Stimulated activated CD4-positive, alpha-beta T cell treated with anti-CD3 and anti-CD28 coated beads, Interleukin-2, amount 100 ng/mL, for 48 hours (primary cell): Measurements from ENCODE around the gene SMIM43.
"Not testable (repeated sequence)": the region's sequence is repeated elsewhere in the genome, so short reads cannot be mapped to it uniquely, and the experiment has no call there.

Experiments used
- DNase-seq, 2 donors: peaks; one replicate each; pipeline ENCODE4 v3.0.0-alpha.2; 2020

SMIM43 gene

DNA sequence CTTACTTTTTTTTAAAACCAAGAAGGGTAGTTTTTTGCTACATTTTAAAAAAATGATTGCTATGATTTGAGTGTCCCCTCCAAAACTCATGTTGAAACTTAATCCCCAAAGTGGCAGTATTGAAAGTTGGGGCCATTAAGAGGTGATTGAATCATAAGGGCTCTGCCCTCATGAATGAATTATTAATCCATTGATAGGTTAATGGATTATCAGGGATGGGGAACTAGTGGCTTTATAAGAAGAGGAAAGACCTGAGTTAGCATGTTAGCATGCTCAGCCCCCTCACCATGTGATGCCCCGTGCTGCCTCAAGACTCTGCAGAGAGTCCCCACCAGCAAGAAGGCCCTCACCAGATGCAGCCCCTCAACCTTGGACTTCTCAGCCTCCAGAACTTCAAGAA lies 31.0 kb downstream of the SMIM43 start:
- DNase-seq = no peak

DNA sequence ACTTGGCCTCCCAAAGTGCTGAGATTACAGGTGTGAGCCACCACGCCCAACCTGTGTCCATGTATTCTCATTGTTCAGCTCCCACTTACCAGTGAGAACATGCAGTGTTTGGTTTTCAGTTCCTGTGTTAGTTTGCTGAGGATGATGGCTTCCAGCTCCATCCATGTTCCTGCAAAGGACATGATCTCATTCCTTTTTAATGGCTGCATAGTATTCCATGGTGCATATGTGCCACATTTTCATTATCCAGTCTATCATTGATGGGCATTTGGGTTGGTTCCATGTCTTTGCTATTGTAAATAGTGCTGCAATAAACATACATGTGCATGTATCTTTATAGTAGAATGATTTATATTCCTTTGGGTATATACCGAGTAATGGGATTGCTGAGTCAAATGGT lies 35.2 kb downstream of the SMIM43 start:
- not testable (repeated sequence) for DNase-seq

DNA sequence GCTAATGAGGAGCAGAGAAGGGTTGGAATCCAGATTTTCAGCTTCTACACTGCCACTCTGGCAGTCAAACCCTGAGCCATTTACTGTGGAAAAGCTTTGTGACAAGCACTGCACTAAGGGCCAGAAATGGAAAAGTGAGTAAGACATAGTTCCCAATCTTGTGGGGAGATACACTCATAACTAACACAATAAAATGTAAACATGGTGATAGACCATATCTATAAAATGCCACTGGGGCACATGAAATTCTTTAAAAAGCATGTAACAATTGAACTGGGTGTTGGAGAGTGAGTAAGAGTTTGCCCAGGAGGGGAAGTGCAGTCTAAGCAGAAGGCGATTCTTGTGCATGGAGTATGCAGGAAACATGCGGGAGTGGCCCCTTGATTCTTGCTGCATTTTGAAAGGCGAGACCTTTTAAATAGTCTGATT lies 36.2 kb downstream of the SMIM43 start:
- no peak for DNase-seq

DNA sequence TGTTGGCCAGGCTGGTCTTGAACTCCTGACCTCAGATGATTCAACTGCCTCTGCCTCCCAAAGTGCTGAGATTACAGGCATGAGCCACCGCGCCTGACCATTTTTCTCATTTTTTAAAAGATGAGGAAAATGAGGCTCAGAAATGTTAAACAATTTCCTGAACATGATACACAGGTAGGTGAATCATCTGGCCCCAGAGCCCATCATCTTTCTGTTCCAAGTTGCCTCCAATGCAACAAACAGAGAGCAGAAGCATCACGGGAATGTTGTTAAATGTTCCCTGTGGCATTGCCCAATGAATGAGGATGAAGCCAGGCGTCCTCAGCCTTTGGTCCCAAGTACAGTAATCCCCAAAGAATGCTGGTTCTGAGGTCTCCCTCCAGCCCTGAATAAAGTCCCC lies 36.9 kb downstream of the SMIM43 start:
- no peak for DNase-seq

DNA sequence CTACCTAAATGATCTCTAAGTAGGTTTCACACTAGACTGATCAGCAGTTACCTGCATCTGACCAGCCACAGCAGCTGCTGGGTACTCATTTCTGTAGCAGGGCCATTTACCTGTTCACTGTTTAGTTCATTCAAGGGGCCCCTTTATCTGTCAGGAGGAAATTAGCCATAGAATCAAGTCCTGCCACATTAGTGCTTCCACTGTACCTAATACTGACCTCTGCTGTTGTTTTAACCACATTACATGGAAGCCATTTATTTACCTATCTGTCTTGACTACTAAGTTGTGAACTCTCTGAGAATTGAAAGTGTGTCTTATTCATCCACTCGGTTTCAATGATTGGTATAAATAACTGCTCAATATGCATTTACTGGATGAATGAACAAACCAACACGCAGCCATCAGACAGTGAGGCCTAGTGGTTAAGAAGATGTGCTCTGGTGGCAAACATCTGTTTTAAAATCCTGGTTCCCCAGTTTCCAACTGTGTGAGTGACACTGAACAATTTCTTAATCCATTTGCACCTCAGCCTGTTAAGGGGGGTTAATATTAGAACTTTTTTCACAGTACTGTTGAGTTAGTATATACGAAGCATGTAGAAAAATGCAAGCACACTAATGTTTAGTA lies 38.2 kb downstream of the SMIM43 start:
- no peak for DNase-seq

DNA sequence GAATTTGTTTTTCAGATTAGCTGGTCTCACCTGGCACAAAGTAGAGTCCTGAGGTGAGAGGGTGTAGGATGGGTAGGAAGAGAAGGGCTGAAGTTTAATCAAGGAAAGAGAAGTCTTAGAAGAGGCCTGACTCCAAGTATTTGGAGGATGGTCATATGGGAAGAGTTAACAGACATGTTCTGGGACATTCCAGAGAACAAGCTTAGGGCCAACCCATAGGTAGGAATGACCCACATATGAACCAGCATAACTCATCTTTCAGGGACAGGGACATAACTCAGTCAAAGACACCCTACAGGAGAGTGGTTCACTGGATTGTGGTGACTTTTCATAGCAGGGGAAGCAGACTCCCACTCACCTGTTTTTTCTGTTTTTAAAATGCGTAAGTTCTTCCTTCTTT lies 40.3 kb downstream of the SMIM43 start:
- DNase-seq = no peak

DNA sequence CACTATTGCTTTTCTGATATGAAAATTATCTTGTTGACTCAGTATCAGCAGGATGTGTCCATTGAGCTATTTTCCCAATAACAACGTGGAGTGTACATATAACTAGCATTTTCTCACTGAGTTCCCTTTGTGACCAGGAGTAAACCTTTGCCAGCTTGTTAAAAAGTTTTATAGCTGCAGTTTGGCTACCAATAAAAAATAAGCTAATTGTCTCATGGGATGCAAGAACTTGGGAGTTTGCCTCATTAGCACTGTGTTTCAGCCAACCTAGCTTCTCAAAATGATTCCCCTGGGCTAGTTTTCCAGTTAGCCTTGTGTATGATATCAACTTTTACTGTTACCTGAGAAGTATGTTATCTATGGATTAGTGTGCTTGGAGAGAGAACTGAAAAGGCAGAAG lies 43.3 kb downstream of the SMIM43 start:
- DNase-seq = no peak

DNA sequence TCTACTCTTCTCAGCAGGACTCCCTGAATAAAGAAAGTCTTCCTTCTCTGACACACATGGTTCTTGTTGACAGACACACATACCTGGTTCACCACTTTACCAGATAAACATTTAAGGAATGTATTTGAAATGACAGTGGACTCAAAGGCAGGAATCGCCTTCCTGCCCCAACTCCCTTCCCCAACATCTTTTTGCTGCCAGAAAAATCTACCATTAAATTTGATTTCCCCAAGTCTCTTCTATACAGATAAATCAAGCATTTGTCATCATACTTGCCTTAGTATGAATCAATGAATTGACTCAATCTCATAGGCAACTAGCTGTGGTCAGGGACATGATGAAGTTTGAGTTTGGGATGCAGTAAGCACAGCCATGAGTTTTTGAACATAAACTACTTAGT lies 44.9 kb downstream of the SMIM43 start:
- DNase-seq = no peak

DNA sequence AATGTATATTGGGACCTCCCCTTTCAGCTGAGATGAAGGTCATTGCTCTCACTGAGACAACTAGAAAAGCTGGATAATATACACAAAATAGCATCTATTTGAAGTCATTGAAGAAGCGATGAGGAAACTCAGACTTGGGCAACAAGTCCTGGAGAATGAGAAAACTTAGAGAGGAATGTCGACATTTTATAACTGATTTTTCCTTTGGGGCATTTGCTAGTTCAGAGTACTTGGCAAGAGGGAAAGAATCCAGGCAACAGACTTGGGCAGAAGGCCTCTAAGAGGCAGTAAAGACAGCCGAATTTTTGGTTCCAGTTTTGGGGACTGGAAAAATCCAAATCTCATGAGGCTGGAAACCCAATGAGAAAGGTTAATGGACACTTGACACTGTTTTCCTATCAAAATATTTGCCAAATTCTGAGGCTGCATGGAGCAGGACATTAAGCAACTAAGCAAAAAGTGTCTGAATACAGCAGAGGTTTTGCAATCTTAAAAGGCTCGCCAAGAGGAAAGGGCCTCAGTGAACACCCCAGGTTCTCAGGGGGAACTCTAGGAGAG lies 47.2 kb downstream of the SMIM43 start:
- DNase-seq = no peak

DNA sequence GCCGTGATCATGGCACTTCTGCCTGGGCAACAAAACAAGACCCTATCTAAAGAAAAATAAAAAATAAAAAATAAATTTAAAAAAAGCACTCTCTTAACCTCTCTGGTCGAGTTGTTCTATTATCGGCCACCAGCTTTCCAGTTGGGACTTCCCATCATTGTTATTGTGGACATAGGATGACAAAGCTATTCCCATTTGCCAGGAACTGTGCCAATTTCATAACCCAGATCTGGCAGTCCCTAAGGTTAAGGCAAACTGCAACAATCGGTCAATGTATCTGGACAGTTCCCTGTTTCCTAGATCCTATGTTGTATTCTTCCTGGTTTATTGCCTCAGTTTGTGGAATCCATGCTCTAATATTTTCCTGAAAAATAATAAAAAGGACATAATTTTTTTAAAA lies 50.4 kb downstream of the SMIM43 start:
- no peak for DNase-seq

DNA sequence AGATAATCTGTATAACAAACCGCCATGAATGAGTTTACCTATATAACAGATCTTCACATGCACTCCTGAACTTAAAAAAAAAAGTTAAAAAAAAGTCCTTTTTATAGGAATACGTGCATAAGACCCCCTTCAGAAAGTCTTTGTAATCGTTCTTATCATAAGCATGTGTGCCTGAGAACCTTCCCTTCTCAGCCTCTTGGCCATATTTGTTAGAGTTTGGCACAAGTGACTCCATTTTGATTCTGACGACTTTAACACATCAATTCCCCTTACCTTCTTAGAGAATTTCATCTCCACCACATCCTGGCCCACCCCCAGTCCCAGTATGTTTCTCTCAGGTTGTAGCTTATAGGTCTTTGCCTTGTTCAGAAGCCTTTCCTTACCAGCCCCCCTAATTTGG lies 52.2 kb downstream of the SMIM43 start:
- no peak for DNase-seq

DNA sequence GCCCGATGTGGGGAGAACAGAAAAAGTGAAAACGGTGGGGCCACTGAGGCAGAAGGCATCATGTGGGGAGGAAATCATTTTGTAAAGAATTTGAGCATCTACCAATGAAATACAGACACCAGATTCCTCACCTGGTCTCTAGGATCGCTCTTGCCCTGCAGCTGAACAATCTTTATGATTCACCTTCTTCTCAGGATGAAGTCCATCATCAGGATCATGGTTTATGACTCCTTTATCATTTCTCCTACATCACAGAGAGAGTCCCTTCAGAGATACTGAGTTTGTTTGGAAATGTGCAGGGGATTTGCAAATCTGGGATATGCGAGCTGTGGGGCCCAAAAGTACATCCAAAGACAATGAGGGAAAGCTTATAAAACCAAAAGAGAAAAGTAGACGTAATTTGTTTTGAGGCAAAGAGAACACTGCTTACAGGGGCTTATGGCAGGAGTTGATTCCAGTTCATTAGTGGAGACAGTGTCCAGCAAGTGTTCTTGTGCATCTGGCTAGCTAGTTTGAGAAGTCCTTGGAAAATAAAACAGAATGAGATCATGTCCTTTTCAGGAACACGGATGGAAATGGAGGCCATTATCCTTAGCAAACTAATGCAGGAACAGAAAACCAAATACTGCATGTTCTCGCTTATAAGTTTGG lies 52.8 kb downstream of the SMIM43 start:
- DNase-seq = no peak

DNA sequence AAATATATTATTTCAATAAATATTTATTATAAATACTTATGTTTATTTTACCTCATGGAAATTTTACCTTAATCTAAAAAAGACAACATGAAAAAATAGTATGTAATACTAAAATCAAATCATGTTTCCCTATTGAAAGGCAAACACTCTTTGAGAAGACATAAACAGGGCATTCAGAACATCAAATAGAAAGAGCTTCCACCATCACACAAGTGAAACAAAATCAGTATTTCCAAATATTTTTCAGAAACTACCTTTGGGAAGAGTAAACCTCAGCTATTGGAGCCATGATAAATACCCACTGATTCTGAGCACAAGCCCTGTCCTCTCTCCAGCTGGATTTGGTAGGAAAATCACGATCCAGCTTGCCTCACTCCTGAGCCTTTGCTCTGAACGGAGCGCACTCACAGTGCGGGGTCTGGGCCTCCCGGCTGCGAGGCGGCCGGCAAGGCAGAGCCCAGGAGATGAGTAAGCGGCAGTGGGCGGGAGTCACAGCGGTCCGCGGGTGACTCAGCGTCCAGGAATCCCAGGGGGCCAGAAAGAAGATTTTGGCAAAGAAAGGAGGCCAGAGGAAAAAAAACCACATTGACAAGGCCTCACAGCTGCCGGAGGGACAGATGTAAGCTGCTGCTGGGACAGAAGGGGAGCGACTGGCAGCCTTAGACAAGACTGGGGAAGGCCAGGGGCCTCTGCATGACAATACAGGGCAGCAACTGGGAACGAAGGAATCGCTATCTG lies 53.5 kb downstream of the SMIM43 start:
- peak; percentile 35 to 39 for DNase-seq

DNA sequence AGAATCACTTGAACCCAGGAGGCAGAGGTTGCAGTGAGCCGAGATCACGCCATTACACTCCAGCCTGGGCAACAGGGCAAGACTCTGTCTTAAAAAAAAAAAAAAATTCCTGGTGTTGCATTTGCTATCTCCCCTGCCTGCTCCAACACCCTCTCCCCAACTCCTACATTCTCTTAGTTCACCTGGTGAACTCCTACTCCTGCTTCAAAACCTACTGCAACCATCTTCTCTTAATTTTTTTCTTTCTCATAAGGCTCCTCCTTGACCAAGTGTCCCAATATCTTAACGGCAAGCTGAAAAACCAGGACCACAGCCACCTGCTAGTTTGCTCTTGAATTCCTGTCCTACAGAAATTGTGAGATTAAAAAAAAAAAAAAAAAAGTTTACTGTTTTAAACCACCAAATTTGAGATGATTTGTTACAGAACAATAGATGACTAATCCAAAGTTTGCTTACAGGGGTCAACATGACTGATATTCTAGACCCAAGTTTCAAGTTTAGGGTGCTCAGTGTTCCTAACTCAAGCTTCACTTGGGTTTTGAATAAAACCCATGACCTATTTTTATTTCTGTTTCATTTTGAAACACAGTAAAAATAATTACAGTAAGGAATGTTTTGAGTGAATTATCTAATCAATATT lies 55.1 kb downstream of the SMIM43 start:
- no peak for DNase-seq
